ENCODE results near the gene ZNF273.
"Not testable (repeated sequence)": the region's sequence is repeated elsewhere in the genome, so short reads cannot be mapped to it uniquely, and the experiment has no call there.

ZNF273 gene

DNA sequence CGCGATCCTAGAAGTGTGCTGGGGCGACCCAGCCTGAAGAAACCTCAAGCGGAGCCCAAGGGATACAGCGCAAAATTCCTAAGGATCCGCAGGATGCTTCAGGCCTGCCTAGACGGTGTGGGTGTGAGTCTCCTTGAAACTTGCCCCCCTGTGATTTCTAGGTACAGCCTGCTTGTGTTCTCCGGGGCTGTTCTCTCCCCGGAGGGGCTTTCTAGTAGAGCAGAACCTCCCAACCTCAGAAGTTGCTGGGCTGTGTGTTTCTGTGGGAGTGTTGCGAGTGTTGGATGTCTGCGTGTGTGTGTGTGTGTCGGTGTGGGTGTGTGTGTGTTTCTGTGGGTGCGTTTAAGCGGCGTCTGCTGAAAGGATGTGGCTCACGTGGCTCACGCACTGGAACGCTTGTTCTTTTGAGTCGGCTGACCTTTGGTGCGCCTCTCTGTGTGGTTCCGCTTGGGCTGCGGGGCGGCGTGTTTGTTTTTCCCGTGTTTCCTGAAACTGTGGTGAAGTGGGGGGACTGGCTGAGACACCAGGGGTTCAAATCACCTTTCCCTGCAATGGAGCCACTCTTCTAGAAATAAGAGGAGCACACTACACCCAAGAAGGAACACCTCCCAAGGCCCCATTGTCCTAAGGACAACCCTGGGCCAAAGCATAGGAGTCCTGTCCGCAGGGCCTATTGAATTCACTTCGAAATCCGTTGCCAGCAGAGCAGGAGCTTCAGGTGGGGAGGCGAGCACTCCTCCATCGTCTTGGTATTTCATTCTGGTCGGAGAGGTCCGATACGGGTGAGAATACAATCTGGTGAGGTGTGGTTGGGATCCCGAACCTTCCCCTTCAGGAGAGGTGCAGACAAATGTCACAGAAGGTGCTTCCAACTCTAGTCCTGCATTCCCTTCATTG is 25.1 kb upstream of the ZNF273 start:
- no peak for DNase-seq

- no peak for DNase-seq
Observed at GRCh38 chr7:64878684-64879083, 24.4 kb upstream of the ZNF273 start.

DNA sequence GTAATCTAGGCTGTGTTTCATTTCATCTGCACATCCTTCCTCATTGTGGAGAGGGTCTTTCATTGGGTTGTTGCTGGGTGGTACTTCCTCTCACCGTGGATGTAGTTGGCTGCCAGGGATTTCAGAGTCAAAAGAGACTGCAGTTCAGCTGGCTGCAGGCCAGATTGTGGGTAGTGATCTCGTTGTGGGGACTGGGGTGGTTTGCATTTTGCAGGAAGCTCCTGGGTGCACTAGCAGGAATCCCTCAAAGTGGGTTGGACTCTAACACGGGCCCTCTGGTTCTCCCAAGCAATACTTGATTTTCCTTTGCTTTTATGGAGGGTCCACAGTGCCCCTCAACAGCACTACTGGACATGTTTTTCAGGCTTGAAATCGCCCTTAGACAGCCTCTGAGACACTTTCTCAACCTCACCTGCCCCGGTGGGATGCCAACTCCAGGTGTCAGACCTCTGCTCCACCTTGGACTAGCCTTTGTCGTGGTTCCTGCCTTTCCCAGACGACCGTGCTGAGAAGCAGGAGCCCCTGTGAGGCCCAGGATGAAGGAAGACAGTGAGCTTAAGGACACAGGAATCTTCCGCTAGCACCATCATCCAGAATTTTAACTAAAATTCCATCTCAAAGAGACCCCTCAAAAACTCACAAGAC is 23.9 kb upstream of the ZNF273 start:
- no peak for DNase-seq

GRCh38 chr7:64879800-64880199 is 23.3 kb upstream of the ZNF273 start:
- DNase-seq: no peak

- no peak for DNase-seq
Observed at GRCh38 chr7:64880322-64881297, 22.5 kb upstream of the ZNF273 start.

DNA sequence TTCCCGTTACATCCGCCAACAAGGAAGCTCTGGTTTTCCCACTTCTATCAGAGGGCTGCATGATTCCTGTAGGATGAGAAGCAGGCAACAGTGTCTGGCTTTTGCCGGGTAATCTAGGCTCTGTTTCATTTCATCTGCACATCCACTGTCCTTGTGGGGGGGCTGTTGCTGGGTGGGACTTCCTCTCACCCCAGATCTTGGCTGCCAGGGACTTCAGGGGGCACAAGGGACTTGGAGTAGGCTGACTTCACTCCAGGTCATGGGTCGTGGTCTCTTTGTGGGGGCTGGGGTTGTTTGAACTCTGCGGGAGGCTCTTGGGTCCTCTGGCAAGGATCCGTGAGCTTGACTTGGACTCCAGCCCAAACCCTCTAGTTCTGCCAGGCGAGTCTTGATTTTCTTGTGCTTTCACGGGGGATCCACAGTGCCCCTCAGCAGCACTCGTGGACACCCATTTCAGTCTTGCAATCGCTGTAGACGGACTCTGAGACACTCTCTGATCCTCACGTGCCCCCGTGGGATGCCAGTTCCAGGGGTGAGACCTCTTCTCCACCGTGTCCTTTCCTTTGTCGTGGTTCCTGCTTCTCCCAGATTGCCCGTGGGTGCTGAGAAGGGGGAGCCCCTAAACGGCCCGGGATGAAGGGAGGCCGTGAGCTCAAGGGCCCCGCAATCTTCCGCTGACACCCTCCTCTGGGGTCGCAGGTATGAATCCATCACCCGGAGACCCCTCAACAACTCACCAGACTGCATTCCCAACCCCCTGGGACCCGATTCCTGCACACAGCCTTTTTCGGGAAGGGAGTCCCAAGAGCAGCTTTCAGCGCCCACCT is 21.4 kb upstream of the ZNF273 start:
- no peak for DNase-seq

GRCh38 chr7:64882341-64883112 is 20.5 kb upstream of the ZNF273 start:
- DNase-seq: no peak

- no peak for DNase-seq
Observed at GRCh38 chr7:64883113-64883905, 19.8 kb upstream of the ZNF273 start.

DNA sequence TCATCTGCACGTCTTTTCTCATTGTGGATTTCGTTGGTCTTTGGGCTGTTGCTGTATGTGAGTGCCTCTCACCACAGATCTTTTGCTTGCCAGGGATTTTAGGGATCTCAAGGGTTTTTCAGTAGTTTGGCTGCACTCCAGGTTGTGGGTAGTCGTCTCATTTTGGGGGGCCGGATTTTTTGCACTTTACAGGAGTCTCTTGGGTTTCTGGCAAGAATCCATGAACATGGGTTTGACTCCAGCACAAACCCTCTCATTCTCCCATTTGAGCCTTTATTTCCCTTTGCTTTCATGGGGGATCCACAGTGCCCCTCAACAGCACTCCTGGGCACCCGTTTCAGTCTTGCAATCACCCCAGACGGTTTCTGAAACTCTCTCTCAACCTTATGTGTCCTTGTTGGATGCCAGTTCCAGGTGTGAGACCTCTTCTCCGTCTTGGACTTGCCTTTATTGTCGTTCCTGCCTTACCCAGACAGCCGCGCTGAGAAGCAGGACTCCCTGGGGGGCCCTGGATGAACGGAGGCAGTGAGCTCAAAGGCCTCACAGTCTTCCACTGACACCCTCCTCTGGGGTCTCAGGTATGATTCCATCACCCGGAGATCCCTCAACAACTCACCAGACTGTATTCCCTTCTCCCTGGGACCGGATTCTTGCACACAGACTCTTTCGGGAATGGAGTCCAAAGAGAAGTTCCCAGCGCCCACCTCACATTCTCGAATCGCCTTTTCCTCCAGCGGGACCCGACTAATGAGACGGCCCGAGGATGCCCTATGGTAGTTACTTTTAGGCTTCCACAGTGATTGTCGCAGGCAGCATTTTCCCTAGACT is 18.8 kb upstream of the ZNF273 start:
- DNase-seq: no peak

DNA sequence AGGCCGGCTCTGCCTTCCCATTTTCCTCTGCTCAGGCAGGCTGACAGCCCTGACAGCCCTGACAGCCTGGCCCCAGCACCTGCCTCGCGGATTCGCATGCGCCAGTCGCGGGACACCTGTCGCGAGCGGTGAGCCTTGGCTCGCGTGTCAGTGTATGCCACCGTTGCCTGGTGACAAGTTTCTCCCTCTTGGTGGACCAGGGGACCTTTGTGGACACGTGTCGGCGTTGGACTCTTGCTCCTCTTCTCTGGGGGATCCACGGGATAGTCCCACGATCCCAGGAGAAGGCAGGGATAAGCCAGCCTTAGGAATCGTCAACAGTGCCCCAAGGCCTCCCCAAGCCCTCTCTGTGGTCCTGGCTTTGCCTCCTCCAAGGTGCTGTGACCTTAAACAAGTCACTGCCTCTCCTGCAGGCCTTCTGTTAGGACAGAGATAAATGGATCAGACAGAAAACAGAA is 18.1 kb upstream of the ZNF273 start:
- DNase-seq: no peak

DNA sequence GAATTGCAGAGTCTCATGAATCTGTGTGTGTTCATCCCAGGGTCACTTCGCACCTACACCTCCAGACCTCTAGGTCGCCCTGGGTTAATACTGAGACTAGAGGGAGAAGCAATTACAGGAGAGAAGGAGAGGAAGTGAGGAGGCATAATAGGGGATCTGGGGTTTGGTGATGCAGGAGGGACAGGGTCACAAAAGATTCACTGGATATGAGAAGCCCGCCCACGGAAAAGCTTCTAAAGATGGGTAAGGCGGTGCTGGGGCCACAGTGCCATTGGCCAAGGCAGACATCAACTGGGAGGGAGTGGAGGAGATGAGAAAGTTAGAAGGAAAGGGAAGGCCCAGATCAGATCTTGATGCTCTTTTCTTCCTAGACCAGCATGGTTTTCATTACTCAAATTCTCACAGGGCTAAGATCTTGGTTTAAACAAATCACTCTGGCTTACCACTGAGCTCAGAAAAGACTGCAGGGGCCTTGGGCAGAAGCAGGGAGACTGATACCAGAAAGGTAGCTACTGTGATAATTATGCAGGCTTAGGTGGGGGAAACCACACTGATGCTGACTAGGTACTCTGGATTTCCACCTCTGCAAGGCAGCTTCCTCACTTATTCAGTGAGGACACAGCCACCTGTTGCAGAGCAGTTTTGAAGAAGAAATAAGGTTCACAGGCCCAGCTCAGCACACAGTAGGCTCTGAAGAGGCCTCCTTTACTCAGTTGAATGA is 17.4 kb upstream of the ZNF273 start:
- no peak for DNase-seq

DNA sequence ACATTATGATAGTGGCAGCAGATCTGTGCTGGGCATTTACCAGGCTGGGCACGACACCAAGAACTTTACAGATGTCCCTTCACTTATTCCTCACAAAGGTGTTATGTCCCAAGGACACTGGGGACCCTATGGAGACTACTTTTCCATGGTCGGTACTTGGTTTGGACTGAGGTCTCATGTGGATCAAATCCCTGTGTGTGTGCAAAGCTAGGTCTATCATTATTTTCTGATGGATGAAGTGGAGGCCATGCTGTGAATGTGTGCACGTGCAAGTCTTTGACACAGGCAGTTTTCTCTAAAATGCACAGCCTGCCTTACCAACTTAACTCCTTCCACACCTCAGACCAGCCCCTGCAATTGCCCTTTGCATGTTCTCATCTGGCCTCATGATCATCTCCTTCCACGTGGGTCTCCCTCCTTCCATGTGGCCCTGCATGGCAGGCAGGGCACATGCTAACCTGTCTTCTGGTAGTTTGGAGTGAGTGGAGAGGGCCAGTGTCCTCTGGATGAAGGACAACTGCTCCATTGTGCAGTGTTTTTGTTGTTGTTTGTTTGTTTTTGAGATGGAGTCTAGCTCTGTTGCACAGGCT is 16.0 kb upstream of the ZNF273 start:
- DNase-seq: no peak

- DNase-seq: no peak
Observed at GRCh38 chr7:64887756-64888508, 15.1 kb upstream of the ZNF273 start.

- no peak for DNase-seq
Observed at GRCh38 chr7:64888561-64888900, 14.5 kb upstream of the ZNF273 start.

DNA sequence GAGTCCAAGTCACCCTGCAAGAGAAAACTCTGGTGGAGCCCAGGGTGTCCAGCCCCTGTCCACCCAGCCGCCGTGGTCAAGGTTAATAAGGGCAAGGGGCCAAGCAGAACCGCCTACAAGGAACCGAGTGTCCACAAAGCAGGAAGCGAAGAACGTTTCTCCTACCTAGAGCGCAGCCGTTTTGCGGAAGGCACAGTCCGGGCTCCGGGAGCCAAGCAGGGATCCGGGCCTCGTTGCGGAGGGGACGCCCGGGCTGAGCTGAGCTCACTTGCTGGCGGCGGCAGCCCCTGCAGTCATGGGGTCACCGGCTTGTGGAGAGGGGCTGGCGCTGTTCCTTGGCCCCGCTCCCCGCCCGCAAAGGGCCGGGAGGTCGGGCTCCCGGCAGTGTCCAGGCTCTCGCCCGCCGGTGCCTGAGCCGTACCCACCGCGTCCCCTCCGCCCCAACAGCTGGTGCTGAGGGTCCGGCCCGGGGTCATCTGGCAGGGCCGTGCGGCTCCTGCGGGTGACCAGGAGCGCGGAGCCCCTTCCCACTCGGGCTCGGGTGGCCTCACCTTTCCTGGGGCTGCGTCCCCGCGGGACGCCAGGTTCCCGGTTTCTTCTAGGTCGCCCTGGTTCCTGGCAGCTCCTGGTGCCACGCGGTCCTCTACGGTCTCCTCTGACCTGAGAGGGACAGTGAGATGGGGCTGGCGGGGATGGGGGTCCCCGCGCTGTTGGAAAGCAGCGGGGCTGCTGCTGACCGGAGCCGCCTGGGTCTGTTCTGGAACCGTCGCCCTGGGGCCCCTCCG is 14.0 kb upstream of the ZNF273 start:
- DNase-seq: no peak

DNA sequence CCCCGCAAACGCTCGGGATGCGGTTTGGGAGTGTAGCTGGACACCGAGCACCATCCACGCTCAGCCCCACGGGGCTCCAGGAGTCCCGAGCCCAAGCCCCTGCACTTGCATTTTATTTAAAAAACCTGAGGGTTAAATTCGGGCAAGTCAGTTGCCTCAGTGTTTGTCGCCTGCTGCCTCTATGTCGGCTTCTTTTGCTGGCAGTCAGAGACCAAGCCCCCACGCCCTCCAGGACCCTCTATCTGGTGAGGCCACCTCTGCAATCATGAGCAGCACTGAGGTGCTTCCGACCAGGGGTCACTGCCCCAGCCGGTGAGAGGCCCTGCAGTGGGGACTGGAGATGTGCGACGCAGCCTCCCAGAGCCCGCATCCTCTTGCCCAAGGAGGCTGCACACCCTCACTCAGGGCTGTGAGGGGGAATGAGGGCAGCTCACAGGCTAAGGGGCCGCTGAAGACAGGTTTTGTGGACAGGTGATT is 13.3 kb upstream of the ZNF273 start:
- no peak for DNase-seq

- not testable (repeated sequence) for DNase-seq
Observed at GRCh38 chr7:64890273-64890672, 12.8 kb upstream of the ZNF273 start.

All from cortex of kidney (tissue), 1 donor.